ENCODE data around the gene ENPP7.

ENPP7 gene

GRCh38 chr17:79785017-79785899 lies 54.5 kb downstream of the ENPP7 start:
- no peak overlapping the region for H3K4me3 ChIP-seq (ENCODE audit: low read depth, low read length)
- TF ChIP-seq, protein P1, sequence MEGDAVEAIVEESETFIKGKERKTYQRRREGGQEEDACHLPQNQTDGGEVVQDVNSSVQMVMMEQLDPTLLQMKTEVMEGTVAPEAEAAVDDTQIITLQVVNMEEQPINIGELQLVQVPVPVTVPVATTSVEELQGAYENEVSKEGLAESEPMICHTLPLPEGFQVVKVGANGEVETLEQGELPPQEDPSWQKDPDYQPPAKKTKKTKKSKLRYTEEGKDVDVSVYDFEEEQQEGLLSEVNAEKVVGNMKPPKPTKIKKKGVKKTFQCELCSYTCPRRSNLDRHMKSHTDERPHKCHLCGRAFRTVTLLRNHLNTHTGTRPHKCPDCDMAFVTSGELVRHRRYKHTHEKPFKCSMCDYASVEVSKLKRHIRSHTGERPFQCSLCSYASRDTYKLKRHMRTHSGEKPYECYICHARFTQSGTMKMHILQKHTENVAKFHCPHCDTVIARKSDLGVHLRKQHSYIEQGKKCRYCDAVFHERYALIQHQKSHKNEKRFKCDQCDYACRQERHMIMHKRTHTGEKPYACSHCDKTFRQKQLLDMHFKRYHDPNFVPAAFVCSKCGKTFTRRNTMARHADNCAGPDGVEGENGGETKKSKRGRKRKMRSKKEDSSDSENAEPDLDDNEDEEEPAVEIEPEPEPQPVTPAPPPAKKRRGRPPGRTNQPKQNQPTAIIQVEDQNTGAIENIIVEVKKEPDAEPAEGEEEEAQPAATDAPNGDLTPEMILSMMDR (IDR thresholded peaks at IDR 0.05; ENCODE audit: borderline replicate concordance, insufficient read depth, low read depth, low read length) = no peak

GRCh38 chr17:79785900-79786810 lies 55.4 kb downstream of the ENPP7 start:
- H3K4me3 ChIP-seq (ENCODE audit: low read depth, low read length) = no peak overlapping the region
- TF ChIP-seq, protein P1 (IDR thresholded peaks at IDR 0.05; ENCODE audit: borderline replicate concordance, insufficient read depth, low read depth, low read length) = no peak

DNA sequence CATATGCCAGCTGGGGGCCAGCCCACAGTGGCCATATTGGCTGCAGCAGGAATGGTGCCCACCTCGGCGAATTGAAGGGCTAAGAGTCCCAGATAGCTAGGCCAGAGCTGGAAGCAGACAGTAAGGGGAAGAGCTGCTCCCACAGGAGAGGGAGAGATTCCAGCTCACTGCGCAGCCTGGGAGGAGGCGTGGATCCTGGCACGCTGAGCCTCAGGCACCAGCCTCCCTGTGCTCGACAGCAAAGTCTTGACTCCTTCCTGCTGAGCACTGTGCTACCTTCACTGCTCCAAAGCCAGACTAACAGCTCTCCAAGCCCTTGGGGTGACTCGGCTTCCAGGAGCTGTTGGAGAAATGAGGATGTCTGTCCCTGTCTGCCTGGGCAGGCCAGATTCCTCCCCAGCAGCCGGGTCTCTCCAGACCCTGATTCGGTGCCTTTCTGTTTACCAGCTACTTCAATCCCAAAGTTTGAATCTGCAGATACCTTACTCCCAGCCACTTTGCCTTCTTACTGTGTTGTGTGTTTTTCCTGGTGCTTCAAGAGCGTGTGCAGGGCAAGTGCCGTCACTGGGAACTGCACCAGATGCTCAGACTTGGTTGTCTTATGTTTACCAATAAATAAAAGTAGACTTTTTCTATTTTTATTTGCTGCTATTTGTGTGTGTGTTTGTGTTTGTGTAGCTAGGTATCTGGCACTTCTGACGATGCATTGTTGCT lies 56.3 kb downstream of the ENPP7 start:
- H3K4me3 ChIP-seq (ENCODE audit: low read depth, low read length) = no peak overlapping the region
- TF ChIP-seq, protein P1 (IDR thresholded peaks at IDR 0.05; ENCODE audit: borderline replicate concordance, insufficient read depth, low read depth, low read length) = no peak

- TF ChIP-seq, protein P1 (IDR thresholded peaks at IDR 0.05; ENCODE audit: borderline replicate concordance, insufficient read depth, low read depth, low read length) = no peak
- H3K4me3 ChIP-seq (ENCODE audit: low read depth, low read length) = no peak overlapping the region
Measured at GRCh38 chr17:79788455-79788854, 57.7 kb downstream of the ENPP7 start.

GRCh38 chr17:79788989-79789942 lies 58.5 kb downstream of the ENPP7 start:
- TF ChIP-seq, protein P1 (IDR thresholded peaks at IDR 0.05; ENCODE audit: borderline replicate concordance, insufficient read depth, low read depth, low read length) = no peak
- no peak overlapping the region for H3K4me3 ChIP-seq (ENCODE audit: low read depth, low read length)
